Endothelial cell of umbilical vein (primary cell): ENCODE results near the gene KCNK2.

Experiments used
- CTCF ChIP-seq, 2 donors: IDR thresholded peaks; 1 replicate in 1 of 2; 2 replicates in 1 of 2; pipeline ENCODE4 v1.5.1; 2011; ENCODE audit warnings: low read length in 2 of 2, mild to moderate bottlenecking in 2 of 2, moderate library complexity in 2 of 2, control low read depth in 1 of 2, inconsistent platforms in 1 of 2, low read depth in 1 of 2; ENCODE audit not compliant: insufficient read depth in 1 of 2; ENCODE audit errors: extremely low read depth in 1 of 2
- EZH2 ChIP-seq: IDR thresholded peaks from 2 replicates; pipeline ENCODE4 v1.6.1; 2012; ENCODE audit warnings: borderline replicate concordance, low read depth, mild to moderate bottlenecking, moderate library complexity, low read length, inconsistent platforms; ENCODE audit not compliant: severe bottlenecking
- FOS ChIP-seq: IDR thresholded peaks from 2 replicates; pipeline ENCODE4 v1.6.1; 2011; ENCODE audit warnings: mild to moderate bottlenecking, low read length, moderate library complexity, borderline replicate concordance; ENCODE audit not compliant: insufficient read depth
- JUN ChIP-seq: IDR thresholded peaks from 2 replicates; pipeline ENCODE4 v1.6.1; 2011; ENCODE audit warnings: borderline replicate concordance, low read depth; ENCODE audit not compliant: insufficient read length, insufficient read depth
- MAX ChIP-seq: IDR thresholded peaks from 2 replicates; pipeline ENCODE4 v1.6.1; 2011; ENCODE audit not compliant: insufficient read depth, insufficient read length
- MYC ChIP-seq: IDR thresholded peaks from one replicate; pipeline ENCODE4 v1.6.1; 2011; ENCODE audit warnings: mild to moderate bottlenecking, low read depth, low read length
- POLR2A ChIP-seq: IDR thresholded peaks from 2 replicates; pipeline ENCODE4 v1.6.1; 2012; ENCODE audit warnings: low read depth, mild to moderate bottlenecking, control low read depth, low read length
- POLR2AphosphoS5 ChIP-seq: IDR thresholded peaks from 2 replicates; pipeline ENCODE4 v1.6.1; 2012; ENCODE audit warnings: low read depth, mild to moderate bottlenecking, control low read depth, low read length, moderate library complexity; ENCODE audit not compliant: insufficient read depth

- TF ChIP-seq CTCF (IDR thresholded peaks at IDR 0.05; ENCODE audit: extremely low read depth in 1 of 2, insufficient read depth in 1 of 2, low read depth in 1 of 2, low read length in 2 of 2) (no peak), EZH2 (no peak), POLR2A (no peak), POLR2AphosphoS5 (no peak), JUN (no peak), MAX (no peak), MYC (no peak), FOS (no peak)
Observed at GRCh38 chr1:215132156-215132555, 49.6 kb downstream of the KCNK2 start.
